Measurements from ENCODE around the gene BEND2. TPM values are rescaled to one million over a fixed set of nuclear protein-coding genes. Genes with fewer than 3 reads are reported as not detected.

The BEND2 gene
- total RNA-seq, 2 donors from 2014 or later, result not detected

DNA sequence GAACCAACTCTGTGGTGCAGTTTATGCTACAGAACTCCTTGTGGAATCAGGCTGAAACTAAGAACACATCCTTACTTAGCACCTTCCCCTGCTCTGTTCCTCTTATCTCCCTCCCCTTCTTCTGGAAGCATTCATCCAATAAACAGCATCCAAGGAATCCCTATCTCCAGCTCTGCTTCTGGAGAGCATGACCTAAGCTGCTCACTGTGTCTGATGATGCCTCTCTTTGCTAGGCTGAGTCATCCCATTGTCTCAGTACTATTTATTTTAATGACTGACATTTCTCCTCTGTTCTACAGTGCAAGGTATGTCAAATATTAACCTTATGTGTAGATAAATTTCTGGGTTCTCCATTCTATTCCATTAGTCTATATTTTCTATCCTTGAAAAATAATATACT, 71.2 kb downstream of the BEND2 start:
- intact Hi-C loops (cut with DNase I, micrococcal nuclease), result no loop called here
- ATAC-seq, result no peak
- DNase-seq, result no peak

DNA sequence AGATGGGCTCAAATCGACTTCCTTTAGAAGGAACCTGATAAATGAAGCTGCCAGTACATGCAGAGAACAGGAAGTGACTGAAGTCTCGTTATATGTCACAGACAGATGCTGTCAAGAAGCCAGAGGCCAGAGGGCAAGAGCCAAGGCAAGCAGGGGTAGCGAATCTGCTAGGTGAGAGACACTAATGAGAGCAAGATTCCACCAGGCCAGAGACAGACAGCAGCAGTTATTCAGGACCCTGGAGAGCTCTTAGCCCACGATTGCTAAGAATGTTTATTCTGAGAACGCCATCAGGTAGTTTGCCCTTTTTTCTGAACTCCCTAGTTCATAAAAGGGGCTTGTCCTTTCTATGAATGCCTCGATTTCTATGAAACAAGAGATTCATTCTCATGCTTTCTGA, 73.7 kb downstream of the BEND2 start:
- DNase-seq (peak in 1 of 2 donors; percentile 7), ATAC-seq (no peak)
- intact Hi-C loops (cut with DNase I, micrococcal nuclease), result no loop called here

DNA sequence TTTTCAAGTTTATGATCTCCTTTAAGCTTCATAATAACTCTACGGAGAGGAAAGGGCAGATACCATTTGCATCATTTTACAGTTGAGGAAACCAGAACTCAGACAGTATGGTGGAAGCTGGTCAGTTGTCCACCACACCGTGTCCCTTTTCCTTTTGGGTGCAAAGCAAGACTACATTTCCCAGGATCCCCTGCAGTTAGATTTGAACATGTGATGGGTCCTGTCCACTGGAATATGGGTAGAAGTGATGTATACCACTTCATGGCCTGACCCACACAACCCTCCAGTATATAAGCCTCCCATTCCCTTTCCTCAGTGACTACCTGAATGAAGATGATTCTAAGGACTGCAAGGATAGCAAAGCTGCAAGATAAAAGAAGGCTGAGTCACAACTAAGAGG, 74.7 kb downstream of the BEND2 start:
- no peak for DNase-seq
- no peak for ATAC-seq
- intact Hi-C loops (cut with DNase I, micrococcal nuclease), result no loop called here

DNA sequence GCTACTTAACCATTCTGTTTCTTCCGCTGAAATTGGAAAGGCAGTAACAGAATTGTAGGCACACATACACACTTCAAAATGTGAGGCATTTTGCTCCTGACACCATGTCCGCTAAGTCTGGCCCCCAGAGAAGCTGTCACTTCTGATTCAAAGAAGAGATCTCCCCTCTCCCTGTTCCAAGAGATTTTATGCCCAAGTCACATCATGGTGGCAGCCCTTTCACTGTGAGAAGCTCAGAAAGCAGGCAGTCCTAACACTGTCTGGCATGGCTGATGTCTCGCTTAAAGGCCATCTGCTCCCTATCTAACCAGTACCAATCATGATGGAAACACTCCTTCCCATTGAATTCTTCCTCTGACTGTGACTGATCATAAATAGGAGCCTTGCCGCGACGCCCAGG, 83.9 kb downstream of the BEND2 start:
- no peak for ATAC-seq
- no peak for DNase-seq
- intact Hi-C loops (cut with DNase I, micrococcal nuclease), result no loop called here

DNA sequence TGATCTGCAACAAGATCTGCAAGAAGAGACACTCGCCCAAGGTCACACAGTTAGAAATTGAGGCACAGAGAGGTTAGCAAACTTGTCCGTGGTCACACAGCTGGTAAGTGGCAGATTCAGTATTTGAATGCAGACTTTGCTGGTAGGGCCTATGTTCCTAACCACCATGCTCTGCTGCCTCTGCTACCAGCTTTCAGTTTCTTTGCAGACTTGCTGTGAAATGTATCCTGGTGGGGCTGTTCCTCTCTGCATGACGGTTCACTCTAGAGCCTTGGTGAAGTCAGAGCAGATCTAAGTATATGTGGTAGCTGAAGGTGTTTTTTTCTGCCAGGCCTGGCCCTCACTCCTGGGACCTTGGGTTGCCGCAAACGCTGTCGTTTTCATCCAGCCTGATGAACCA, 87.1 kb downstream of the BEND2 start:
- intact Hi-C loops (cut with DNase I, micrococcal nuclease), result no loop called here
- ATAC-seq (no peak), DNase-seq (no peak)

DNA sequence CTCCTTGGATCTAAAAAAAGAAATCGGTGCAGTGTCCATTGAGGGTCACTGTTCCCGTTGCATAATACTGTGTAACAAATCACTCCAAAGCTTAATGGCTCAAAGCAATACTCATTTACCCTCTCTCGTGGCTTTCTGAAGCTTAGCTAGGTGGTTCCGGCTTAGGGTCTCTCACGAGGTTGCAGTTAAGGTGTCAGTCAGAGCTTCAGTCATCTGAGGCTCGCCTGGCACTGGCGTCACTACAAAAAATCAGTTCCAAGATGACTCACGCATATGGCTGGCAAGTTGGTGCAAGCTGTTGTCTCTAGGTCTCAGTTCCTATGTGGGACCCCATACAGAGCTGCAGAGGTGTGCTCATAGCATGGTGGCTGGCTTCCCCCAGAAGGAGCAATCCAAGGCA, 91.0 kb downstream of the BEND2 start:
- intact Hi-C loops (cut with DNase I, micrococcal nuclease), result no loop called here
- no peak for DNase-seq
- no peak for ATAC-seq

DNA sequence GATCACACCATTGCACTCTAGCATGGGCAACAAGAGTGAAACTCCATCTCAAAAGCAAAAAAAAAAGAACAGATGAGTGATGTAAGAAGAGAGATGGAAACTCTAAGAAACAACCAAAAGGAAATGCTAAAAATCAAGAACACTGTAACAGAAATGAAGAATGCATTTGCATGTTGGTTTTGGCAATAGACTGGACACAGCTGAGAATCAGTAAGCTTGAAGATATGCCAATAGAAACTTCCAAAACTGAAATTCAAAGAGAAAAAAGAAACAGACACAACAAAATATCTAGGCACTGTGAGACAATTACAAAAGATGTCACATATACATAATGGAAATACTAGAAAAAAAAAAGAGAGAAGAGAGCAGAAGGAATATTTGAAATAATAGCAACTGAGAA, 93.7 kb downstream of the BEND2 start:
- ATAC-seq, result no peak
- no peak for DNase-seq
- intact Hi-C loops (cut with DNase I, micrococcal nuclease), result no loop called here

DNA sequence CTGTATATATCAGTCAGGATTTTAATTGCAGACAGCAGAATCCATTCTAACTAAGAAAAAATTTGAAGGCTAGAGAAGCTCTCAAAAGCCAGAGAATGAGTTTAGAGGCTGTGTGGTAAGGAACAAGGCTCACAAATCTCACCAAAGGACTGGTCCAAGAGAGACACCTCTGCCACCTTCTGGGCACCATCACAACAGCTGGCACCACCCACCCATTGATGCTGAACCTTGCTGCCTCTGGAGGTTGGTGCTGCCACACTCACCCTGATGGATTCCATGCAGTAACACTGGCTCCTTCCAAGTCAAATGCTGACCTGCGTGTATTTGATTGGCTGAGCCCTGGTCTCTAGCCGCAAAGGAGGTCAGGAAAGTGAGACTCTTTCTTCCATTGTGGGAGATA, 100.8 kb downstream of the BEND2 start:
- DNase-seq, result no peak
- intact Hi-C loops (cut with DNase I, micrococcal nuclease), result no loop called here

More for the DNA sequence above, 100.8 kb downstream of the BEND2 start:
- no peak for ATAC-seq

Other genes starting within 250 kb of the BEND2 start
- gene SCML2, start 133.8 kb upstream of the BEND2 start, total RNA-seq, result 1 to 10 TPM; 1.0 to 1.3 TPM
- gene CDKL5, start 204.7 kb upstream of the BEND2 start, total RNA-seq, result 1 to 10 TPM; 4.2 to 5.0 TPM